Activated naive CD8-positive, alpha-beta T cell (primary cell): ENCODE data around the gene CHST15.

Experiments
- H3K27ac Mint-ChIP-seq: one replicate; pipeline ENCODE4 v1.8.0; 2021; ENCODE audit warnings: mixed read lengths
- H3K27me3 Mint-ChIP-seq: one replicate; pipeline ENCODE4 v1.8.0; 2021; ENCODE audit warnings: mixed read lengths
- H3K36me3 Mint-ChIP-seq: one replicate; pipeline ENCODE4 v1.8.0; 2021; ENCODE audit warnings: mixed read lengths
- H3K4me1 Mint-ChIP-seq: one replicate; pipeline ENCODE4 v1.8.0; 2021; ENCODE audit warnings: low read depth, mixed read lengths
- H3K4me3 Mint-ChIP-seq: one replicate; pipeline ENCODE4 v1.8.0; 2021; ENCODE audit warnings: mild to moderate bottlenecking, mixed read lengths
- H3K9me3 Mint-ChIP-seq: one replicate; pipeline ENCODE4 v1.8.0; 2021; ENCODE audit warnings: low read depth, mixed read lengths

CHST15 gene

GRCh38 chr10:124019886-124020797 lies 73.3 kb downstream of the CHST15 start:
- Mint-ChIP-seq H3K4me1 (no peaks in the 10 kb centered on the region), H3K4me3 (no peak overlapping the region), H3K9me3 (no peaks in the 10 kb centered on the region), H3K36me3 (no peaks in the 10 kb centered on the region), H3K27me3 (peaks cover 1% of the 10 kb centered on the region), H3K27ac (no peak overlapping the region)

GRCh38 chr10:124018886-124019525 lies 74.4 kb downstream of the CHST15 start:
- H3K9me3 Mint-ChIP-seq: peaks cover 2% of the 10 kb centered on the region
- H3K27me3 Mint-ChIP-seq: no peaks in the 10 kb centered on the region
- H3K4me3 Mint-ChIP-seq: no peak overlapping the region
- no peaks in the 10 kb centered on the region for H3K36me3 Mint-ChIP-seq
- H3K4me1 Mint-ChIP-seq: no peaks in the 10 kb centered on the region
- H3K27ac Mint-ChIP-seq: no peak overlapping the region

- Mint-ChIP-seq H3K9me3 (peaks cover 10% of the 10 kb centered on the region), H3K27ac (no peak overlapping the region), H3K36me3 (no peaks in the 10 kb centered on the region), H3K4me3 (no peak overlapping the region), H3K27me3 (no peaks in the 10 kb centered on the region), H3K4me1 (no peaks in the 10 kb centered on the region)
Observed at GRCh38 chr10:124017729-124018128, 75.7 kb downstream of the CHST15 start.

GRCh38 chr10:124016804-124017375 lies 76.5 kb downstream of the CHST15 start:
- Mint-ChIP-seq H3K4me1 (no peaks in the 10 kb centered on the region), H3K9me3 (peaks cover 10% of the 10 kb centered on the region), H3K27me3 (no peaks in the 10 kb centered on the region), H3K4me3 (no peak overlapping the region), H3K36me3 (no peaks in the 10 kb centered on the region), H3K27ac (no peak overlapping the region)

DNA sequence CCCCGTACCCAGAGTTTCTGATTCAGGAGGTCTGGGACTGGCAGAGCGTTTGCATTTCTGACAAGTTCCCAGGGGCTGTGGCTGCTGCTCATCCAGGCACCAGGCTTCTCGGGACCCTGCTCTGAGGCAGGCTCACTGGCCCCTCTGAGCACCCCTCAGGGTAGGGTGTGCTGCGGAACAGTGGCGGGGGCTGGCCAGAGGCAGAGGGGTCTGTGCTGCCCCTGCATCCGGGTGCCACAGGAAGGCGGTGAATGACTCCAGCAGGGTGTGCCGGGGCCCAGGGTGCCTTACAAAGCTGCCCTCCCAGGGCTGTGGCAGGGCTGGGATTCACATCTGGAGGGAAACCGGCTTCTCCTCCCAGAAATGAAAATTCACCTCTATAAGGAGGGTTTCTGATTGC lies 77.4 kb downstream of the CHST15 start:
- Mint-ChIP-seq H3K4me1 (no peaks in the 10 kb centered on the region), H3K9me3 (peaks cover 10% of the 10 kb centered on the region), H3K27me3 (no peaks in the 10 kb centered on the region), H3K36me3 (no peaks in the 10 kb centered on the region), H3K4me3 (no peak overlapping the region), H3K27ac (no peak overlapping the region)

GRCh38 chr10:124014416-124015154 lies 78.8 kb downstream of the CHST15 start:
- no peaks in the 10 kb centered on the region for H3K27me3 Mint-ChIP-seq
- no peak overlapping the region for H3K4me3 Mint-ChIP-seq
- no peaks in the 10 kb centered on the region for H3K4me1 Mint-ChIP-seq
- H3K27ac Mint-ChIP-seq: no peak overlapping the region
- H3K9me3 Mint-ChIP-seq: peaks cover 10% of the 10 kb centered on the region
- no peaks in the 10 kb centered on the region for H3K36me3 Mint-ChIP-seq

GRCh38 chr10:124013916-124014315 lies 79.5 kb downstream of the CHST15 start:
- Mint-ChIP-seq H3K36me3 (no peaks in the 10 kb centered on the region), H3K27ac (no peak overlapping the region), H3K4me3 (no peak overlapping the region)

DNA sequence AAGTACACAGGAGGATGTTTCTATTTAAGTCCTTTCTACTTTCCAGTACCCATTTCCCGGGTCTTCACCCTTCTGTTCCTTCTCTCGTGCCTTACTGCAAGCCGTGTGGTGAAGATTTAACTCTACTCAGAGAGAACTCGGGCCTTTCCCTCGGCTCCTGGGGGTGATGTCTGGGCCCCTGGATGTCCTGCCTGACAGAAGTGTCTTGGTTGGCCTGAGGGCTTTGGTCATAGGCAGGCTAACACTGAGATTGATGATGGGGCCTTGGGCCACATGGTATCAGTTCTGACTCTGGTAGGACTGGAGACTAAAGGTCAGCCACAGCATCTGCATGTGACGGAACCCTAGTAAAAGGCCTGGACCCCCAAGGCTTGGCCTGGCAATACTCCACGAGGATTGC lies 80.4 kb downstream of the CHST15 start:
- Mint-ChIP-seq H3K4me3 (no peak overlapping the region), H3K9me3 (peaks cover 10% of the 10 kb centered on the region), H3K27ac (no peak overlapping the region), H3K36me3 (no peaks in the 10 kb centered on the region), H3K27me3 (no peaks in the 10 kb centered on the region), H3K4me1 (no peaks in the 10 kb centered on the region)

More at GRCh38 chr10:124013916-124014315, 79.5 kb downstream of the CHST15 start:
- no peaks in the 10 kb centered on the region for H3K27me3 Mint-ChIP-seq
- H3K4me1 Mint-ChIP-seq: no peaks in the 10 kb centered on the region
- H3K9me3 Mint-ChIP-seq: peaks cover 10% of the 10 kb centered on the region

DNA sequence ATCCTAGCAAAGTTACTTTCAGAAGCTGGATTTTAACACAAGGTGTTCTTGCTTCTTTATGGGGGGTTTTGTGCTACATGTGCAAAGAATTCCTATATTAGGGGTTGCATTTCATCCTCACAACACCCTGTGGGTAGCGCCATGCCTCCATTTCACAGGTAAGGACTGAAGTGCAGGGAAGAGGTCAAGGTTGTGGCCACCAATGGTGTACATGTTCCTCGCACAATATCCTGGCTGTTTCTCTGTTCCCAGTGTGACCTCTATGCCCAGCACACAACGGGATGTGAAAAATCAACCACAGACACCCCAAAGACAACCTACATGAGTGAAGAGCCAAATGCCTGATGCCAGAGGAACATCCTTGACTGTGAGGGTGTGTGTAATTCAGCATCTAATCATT lies 80.8 kb downstream of the CHST15 start:
- peaks cover 10% of the 10 kb centered on the region for H3K9me3 Mint-ChIP-seq
- H3K4me1 Mint-ChIP-seq: no peaks in the 10 kb centered on the region
- H3K27ac Mint-ChIP-seq: no peak overlapping the region
- no peaks in the 10 kb centered on the region for H3K27me3 Mint-ChIP-seq
- no peak overlapping the region for H3K4me3 Mint-ChIP-seq
- H3K36me3 Mint-ChIP-seq: no peaks in the 10 kb centered on the region

- no peaks in the 10 kb centered on the region for H3K4me1 Mint-ChIP-seq
- no peaks in the 10 kb centered on the region for H3K36me3 Mint-ChIP-seq
- H3K9me3 Mint-ChIP-seq: peaks cover 10% of the 10 kb centered on the region
- H3K27ac Mint-ChIP-seq: no peak overlapping the region
- no peak overlapping the region for H3K4me3 Mint-ChIP-seq
- no peaks in the 10 kb centered on the region for H3K27me3 Mint-ChIP-seq
Observed at GRCh38 chr10:124012066-124012465, 81.3 kb downstream of the CHST15 start.

DNA sequence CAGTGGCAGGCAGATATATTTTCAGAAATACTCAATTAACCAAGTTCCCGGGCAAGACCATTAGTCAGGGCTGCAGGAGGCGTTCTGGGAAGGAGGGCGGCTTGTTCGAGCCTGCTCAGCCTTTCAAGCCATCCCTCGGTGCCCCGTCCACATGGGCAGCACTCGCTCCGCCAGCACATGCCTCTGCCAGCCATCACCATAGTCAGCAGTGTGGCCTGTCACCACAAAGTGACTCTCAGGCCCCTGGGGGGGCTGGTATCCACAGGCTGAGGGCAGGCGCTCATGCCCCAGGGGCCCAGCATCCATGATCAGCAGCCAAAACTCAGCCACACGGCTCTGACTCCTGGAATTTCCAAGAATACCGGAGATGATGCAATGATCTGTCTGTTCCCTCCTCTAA lies 81.9 kb downstream of the CHST15 start:
- Mint-ChIP-seq H3K27me3 (no peaks in the 10 kb centered on the region), H3K4me3 (no peak overlapping the region), H3K4me1 (no peaks in the 10 kb centered on the region), H3K27ac (no peak overlapping the region), H3K9me3 (peaks cover 10% of the 10 kb centered on the region), H3K36me3 (no peaks in the 10 kb centered on the region)

DNA sequence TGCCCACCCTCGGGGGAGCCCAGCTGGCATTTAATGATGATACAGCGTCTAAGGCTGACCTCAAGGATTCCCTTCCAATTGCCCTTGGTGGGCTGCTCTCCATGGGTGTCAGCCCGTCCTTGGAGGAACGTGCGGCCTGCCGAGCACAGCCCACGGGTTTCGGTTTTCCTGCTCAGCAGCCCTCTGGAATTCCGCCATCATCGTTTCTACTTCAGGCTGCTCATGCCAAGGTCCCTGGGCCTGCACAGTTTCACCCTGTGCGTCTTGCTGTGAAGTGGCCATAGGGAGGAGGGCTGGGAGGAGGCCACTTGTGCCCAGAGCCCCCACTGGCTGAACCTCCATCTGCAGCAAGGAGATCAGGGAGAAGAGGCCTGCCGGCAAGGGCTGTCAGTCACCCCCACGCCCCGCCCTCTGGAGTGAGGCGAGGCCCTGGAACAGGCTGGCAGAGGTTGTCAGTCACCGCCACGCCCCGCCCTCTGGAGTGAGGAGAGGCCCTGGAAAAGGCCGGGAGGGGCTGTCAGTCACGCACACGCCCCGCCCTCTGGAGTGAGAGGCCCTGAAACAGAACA lies 82.8 kb downstream of the CHST15 start:
- Mint-ChIP-seq H3K27me3 (no peaks in the 10 kb centered on the region), H3K4me1 (no peaks in the 10 kb centered on the region), H3K4me3 (no peak overlapping the region), H3K27ac (no peak overlapping the region), H3K36me3 (no peaks in the 10 kb centered on the region), H3K9me3 (peaks cover 10% of the 10 kb centered on the region)

GRCh38 chr10:124010024-124010423 lies 83.4 kb downstream of the CHST15 start:
- no peak overlapping the region for H3K27ac Mint-ChIP-seq
- H3K9me3 Mint-ChIP-seq: peaks cover 10% of the 10 kb centered on the region
- no peaks in the 10 kb centered on the region for H3K27me3 Mint-ChIP-seq
- no peak overlapping the region for H3K4me3 Mint-ChIP-seq
- H3K4me1 Mint-ChIP-seq: no peaks in the 10 kb centered on the region
- H3K36me3 Mint-ChIP-seq: no peaks in the 10 kb centered on the region

DNA sequence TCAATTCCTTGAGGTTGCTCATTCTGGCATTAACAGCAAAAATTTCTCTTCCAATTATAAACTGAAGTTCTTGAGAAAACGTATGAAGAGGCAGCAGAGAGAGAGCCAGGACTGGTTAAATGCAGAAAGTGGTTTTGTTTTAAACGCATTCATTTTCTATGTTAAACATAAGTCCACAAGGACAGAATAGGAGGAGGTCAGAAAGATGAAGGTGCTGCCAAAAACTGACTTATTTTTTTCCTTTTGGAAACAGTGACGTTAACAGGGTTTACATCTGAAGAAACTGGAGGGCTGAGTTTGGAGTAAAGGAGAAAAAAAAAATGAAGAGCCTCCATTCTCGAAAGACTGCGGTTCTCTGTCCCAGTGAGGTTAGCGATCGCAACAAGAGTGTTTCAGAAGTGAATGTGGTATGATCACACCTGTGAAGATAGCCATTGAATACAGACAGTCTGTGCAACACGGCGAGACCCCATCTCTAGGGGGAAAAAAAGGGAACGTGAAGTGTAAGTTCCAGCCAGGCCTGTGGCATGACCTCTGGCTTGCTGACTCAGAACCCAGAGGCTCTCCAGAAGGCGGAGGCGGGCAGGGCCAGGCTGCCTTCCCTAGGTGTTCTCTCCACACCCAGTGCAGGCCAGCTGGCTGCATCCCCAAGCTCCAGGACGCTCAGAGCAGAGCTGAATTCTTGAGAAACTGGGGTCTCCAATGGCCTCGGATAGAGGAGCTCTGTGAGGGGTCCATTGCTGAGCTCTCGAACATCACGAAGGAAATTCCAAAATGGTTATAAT lies 84.0 kb downstream of the CHST15 start:
- Mint-ChIP-seq H3K27ac (no peak overlapping the region), H3K9me3 (peaks cover 10% of the 10 kb centered on the region), H3K4me1 (no peaks in the 10 kb centered on the region), H3K27me3 (no peaks in the 10 kb centered on the region), H3K36me3 (no peaks in the 10 kb centered on the region), H3K4me3 (no peak overlapping the region)
